Fibroblast of lung (primary cell): Measurements from ENCODE around the gene IWS1.

ENCODE experiments used
- EZH2 ChIP-seq: IDR thresholded peaks from 2 replicates; pipeline ENCODE4 v1.5.1; 2012; ENCODE audit warnings: low read length, control low read depth, mild to moderate bottlenecking; ENCODE audit errors: missing control alignments
- TF ChIP-seq, protein P1 (sequence below), 2 donors: IDR thresholded peaks in 1 of 2; conservative IDR thresholded peaks in 1 of 2; 1 replicate in 1 of 2; 2 replicates in 1 of 2; pipeline ENCODE4 v1.5.1; 2011 to 2012; ENCODE audit warnings: low read length in 2 of 2, control low read depth in 1 of 2, inconsistent platforms in 1 of 2, low read depth in 1 of 2, mild to moderate bottlenecking in 1 of 2

DNA sequence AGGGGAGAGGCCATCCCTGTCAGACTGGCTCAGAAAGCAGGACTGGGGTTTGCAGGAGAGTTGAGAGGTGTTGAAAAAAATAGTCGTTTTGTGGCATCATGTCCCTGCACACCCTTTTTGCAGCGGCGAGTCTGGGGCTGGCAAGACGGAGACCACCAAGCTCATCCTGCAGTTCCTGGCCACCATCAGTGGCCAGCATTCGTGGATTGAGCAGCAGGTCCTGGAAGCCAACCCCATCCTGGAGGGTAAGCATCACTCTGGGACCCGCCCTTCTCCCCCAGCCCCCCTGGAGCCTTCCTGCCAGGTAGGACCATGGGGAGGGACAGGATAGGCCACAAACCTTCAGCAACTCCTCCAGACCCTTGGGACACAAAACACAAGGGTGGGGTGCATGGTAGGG is 43.4 kb upstream of the IWS1 start:
- TF ChIP-seq, protein P1, sequence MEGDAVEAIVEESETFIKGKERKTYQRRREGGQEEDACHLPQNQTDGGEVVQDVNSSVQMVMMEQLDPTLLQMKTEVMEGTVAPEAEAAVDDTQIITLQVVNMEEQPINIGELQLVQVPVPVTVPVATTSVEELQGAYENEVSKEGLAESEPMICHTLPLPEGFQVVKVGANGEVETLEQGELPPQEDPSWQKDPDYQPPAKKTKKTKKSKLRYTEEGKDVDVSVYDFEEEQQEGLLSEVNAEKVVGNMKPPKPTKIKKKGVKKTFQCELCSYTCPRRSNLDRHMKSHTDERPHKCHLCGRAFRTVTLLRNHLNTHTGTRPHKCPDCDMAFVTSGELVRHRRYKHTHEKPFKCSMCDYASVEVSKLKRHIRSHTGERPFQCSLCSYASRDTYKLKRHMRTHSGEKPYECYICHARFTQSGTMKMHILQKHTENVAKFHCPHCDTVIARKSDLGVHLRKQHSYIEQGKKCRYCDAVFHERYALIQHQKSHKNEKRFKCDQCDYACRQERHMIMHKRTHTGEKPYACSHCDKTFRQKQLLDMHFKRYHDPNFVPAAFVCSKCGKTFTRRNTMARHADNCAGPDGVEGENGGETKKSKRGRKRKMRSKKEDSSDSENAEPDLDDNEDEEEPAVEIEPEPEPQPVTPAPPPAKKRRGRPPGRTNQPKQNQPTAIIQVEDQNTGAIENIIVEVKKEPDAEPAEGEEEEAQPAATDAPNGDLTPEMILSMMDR (conservative IDR thresholded peaks at IDR 0.05 in 1 of 2, IDR thresholded peaks at IDR 0.05 in 1 of 2; ENCODE audit: low read depth in 1 of 2, low read length in 2 of 2): no peak
- TF ChIP-seq EZH2: no peak
